PFSK-1 (cell line): ENCODE measurements around the gene FAM76A.

Source experiments
- POLR2AphosphoS5 ChIP-seq: IDR thresholded peaks from 2 replicates; pipeline ENCODE4 v1.6.1; 2012; ENCODE audit warnings: low read depth, mild to moderate bottlenecking, control low read depth, low read length, moderate library complexity
- SIN3A ChIP-seq: IDR thresholded peaks from 2 replicates; pipeline ENCODE4 v1.6.1; 2012; ENCODE audit warnings: mild to moderate bottlenecking, low read length, moderate library complexity, borderline replicate concordance; ENCODE audit not compliant: insufficient read depth
- TAF1 ChIP-seq: IDR thresholded peaks from 2 replicates; pipeline ENCODE4 v1.6.1; 2012; ENCODE audit warnings: low read length, control low read depth, borderline replicate concordance; ENCODE audit not compliant: insufficient read depth

GRCh38 chr1:27710574-27710973, 15.2 kb upstream of the FAM76A start:
- TF ChIP-seq POLR2AphosphoS5, result no peak
- no peak for TF ChIP-seq SIN3A
- TF ChIP-seq TAF1, result no peak
